AG04450 (cell line): Measurements from ENCODE around the gene TCEAL7. TPM values are rescaled to one million over a fixed set of nuclear protein-coding genes. Genes with fewer than 3 reads are reported as not detected.
"Not testable (repeated sequence)": the region's sequence is repeated elsewhere in the genome, so short reads cannot be mapped to it uniquely, and the experiment has no call there.

Source experiments
- CTCF ChIA-PET: fragments of 300-600, 350-600 bp; formaldehyde crosslinking; extraction: SDS; loops from one replicate; lab custom pipeline; 2022; ENCODE audit warnings: antibody characterized with exemption, inconsistent platforms; lab: Charles Lee
- POLR2A ChIA-PET: fragments of 350-600 bp; formaldehyde crosslinking; extraction: SDS; loops from one replicate; lab custom pipeline; 2021; ENCODE audit warnings: antibody characterized with exemption, inconsistent platforms; lab: Yijun Ruan, JAX
- DNase-seq: peaks from one replicate; pipeline ENCODE4 v3.0.0-alpha.2; 2011; ENCODE audit warnings: low read depth, low spot score
- H3K27ac ChIP-seq: one replicate; pipeline ENCODE4 v1.5.1; 2012; ENCODE audit warnings: low read depth, low read length, control low read depth
- H3K27me3 ChIP-seq: one replicate; pipeline ENCODE4 v1.6.0; 2012; ENCODE audit warnings: low read length; ENCODE audit not compliant: control insufficient read depth, insufficient read depth
- H3K4me3 ChIP-seq: 2 replicates; pipeline ENCODE4 v1.5.1; 2011; ENCODE audit warnings: mild to moderate bottlenecking, low read depth, low read length, control low read depth
- H3K9me3 ChIP-seq: 2 replicates; pipeline ENCODE4 v1.5.1; 2012; ENCODE audit warnings: low read length; ENCODE audit not compliant: control insufficient read depth, insufficient read depth
- polyA plus RNA-seq: library from polyadenylated mRNA; depleted of rRNA; stranded (reverse); fragments of >200 nt; gene quantifications from 2 replicates; pipeline ENCODE4 v1.2.3, GENCODE V29; 2011
- TF ChIP-seq, protein P1 (sequence below): IDR thresholded peaks from 2 replicates; pipeline ENCODE4 v1.5.1; 2011; ENCODE audit warnings: low read depth, low read length, control low read depth, inconsistent platforms

The TCEAL7 gene
- polyA plus RNA-seq, 1 experiment, result 49.5 TPM

DNA sequence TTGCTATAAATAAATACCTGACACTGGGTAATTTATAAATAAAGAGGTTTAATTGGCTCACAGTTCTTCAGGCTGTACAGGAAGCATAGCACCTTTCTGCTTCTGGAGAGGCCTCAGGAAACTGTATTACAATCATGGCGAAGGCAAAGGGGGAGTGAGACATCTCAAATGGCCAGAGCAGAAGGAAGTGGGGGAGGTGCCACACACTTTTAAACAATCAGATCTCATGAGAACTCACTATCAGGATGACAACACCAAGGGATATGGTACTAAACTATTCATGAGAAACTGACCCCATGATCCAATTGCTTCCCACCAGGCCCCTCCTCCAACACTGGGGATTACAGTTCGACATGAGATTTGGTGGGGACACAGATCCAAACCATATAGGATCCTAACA is 14.6 kb downstream of the TCEAL7 start:
- ChIA-PET CTCF (no interaction called here), POLR2A (no interaction called here)
- H3K27me3 ChIP-seq, result no peaks in the 10 kb centered on the region
- TF ChIP-seq, protein P1, sequence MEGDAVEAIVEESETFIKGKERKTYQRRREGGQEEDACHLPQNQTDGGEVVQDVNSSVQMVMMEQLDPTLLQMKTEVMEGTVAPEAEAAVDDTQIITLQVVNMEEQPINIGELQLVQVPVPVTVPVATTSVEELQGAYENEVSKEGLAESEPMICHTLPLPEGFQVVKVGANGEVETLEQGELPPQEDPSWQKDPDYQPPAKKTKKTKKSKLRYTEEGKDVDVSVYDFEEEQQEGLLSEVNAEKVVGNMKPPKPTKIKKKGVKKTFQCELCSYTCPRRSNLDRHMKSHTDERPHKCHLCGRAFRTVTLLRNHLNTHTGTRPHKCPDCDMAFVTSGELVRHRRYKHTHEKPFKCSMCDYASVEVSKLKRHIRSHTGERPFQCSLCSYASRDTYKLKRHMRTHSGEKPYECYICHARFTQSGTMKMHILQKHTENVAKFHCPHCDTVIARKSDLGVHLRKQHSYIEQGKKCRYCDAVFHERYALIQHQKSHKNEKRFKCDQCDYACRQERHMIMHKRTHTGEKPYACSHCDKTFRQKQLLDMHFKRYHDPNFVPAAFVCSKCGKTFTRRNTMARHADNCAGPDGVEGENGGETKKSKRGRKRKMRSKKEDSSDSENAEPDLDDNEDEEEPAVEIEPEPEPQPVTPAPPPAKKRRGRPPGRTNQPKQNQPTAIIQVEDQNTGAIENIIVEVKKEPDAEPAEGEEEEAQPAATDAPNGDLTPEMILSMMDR, result no peak
- no peak overlapping the region for H3K4me3 ChIP-seq
- no peaks in the 10 kb centered on the region for H3K9me3 ChIP-seq
- no peak overlapping the region for H3K27ac ChIP-seq
- DNase-seq, result no peak

DNA sequence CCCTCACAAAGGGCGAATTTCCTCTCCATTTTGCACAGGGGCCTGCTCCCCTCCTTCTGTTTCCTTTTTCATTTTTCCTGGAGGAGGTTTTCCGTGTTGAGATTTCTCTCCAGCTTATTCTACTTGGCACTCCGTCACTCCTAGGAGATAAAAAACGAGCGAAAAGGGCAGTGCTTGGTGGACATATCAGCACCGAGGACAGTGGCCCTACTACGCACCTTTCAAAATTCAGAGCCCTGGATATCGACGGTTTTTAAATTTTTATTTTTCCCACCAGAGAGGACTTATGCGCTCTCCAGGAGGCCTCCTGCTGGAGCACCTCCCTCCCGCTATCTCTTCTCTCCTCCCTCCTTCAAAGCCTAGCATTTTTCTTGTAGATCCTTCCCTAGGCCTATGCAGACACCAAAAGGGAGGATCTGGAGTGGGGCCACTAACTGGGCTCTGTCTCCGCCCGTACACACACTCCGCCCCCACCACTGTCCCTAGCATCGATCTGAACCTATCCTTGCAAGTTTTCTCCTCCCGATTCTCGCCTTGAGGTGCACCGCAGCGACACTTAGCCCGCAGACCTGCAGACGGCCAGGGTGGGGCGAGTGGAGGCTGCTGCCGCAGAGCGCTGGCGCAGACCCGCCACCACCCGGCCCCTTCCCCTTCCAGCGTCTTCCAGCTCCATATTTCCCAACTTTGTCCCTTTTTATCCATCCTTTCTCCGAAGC is 17.8 kb downstream of the TCEAL7 start:
- H3K27ac ChIP-seq, result no peak overlapping the region
- CTCF ChIA-PET, result no interaction called here
- no peak for DNase-seq
- no peak overlapping the region for H3K4me3 ChIP-seq
- TF ChIP-seq, protein P1, result no peak
- no peaks in the 10 kb centered on the region for H3K27me3 ChIP-seq
- POLR2A ChIA-PET, result no interaction called here
- no peaks in the 10 kb centered on the region for H3K9me3 ChIP-seq

DNA sequence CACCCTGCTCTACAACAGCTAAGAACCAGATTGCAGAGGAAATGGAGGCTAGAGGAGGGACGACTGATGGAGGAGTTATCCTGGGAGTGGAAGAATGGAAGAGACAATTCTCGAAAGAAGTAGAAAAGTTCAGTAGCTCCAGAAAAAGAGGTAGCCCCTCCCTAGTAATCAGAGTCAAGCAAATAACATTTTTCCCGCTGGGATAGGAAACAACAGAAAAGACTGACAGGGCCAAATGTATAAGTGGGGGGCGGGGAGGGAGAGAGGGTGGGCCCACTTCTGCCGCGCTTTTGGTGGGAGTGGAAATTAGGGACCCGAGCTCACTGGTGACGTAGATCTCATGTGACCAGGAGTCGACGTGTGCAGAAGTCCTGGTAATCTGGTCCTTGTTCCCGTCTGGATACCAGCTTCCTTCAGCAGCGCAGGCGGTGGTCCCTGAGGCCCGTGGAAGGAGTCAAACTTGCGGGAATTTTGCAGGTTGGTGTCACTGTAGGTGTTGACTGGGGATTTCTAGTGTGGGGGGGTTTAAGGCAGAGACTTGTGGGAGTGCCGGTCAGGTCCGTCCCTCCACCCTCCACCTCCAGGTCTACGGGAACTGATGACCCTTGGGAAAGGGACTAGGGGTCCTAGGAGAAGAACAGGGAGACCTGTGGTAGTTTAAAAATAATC is 26.2 kb downstream of the TCEAL7 start, which contains the start of gene TCEAL9:
TSS of gene TCEAL9 (plus strand) at position 377 of the 669 bp plus-strand sequence. CDS start 1,179 bp downstream, outside the sequence.
- H3K27ac ChIP-seq, result peak within 1 kb of the TSS; percentile 81
- no peaks in the 10 kb centered on the region for H3K9me3 ChIP-seq
- ChIA-PET CTCF (interaction anchor here (0.6 to 1.9 kb wide), 4 partner anchors 10 to 109 kb away, joined by 3 to 13 read pairs (median 6); no protein-coding TSS in a partner anchor), POLR2A (interaction anchor here (0.6 to 1.1 kb wide), 8 partner anchors 11 to 164 kb away, joined by 3 to 7 read pairs (median 4); partner anchors contain the start of gene BEX3)
- peak; percentile 51 for DNase-seq
- TF ChIP-seq, protein P1, result no peak
- H3K4me3 ChIP-seq, result peak within 1 kb of the TSS; percentile 79
- H3K27me3 ChIP-seq, result no peaks in the 10 kb centered on the region

DNA sequence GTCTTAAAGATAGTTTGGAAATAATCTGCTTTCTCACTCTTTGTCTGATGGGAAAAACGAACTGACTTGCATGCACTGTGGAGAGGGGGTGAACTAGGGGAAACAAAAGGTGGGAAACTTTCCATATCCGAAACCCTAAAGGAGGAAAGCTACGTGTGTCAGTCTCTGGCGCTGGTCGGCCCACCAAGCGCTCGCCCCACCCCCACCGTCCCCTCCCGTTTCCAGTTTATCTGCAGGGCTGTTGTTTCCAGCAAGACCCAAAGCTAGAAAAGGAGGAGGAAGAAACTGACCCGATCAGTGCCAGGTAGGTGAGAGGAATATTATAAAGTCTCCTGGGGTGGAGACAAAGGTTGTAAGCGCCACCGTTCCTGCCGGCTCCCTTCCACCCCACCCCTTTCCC is 26.8 kb downstream of the TCEAL7 start:
- ChIA-PET CTCF (interaction anchor here (1.5 to 1.9 kb wide), 2 partner anchors 13 to 108 kb away, joined by 7 to 13 read pairs; no protein-coding TSS in a partner anchor), POLR2A (interaction anchor here (0.9 kb wide), 2 partner anchors 37 to 48 kb away, joined by 3 to 5 read pairs; no protein-coding TSS in a partner anchor)
- H3K4me3 ChIP-seq, result peak overlapping the region; percentile 79
- H3K27me3 ChIP-seq, result no peaks in the 10 kb centered on the region
- no peaks in the 10 kb centered on the region for H3K9me3 ChIP-seq
- TF ChIP-seq, protein P1, result no peak
- peak overlapping the region; percentile 81 for H3K27ac ChIP-seq
- DNase-seq, result no peak

DNA sequence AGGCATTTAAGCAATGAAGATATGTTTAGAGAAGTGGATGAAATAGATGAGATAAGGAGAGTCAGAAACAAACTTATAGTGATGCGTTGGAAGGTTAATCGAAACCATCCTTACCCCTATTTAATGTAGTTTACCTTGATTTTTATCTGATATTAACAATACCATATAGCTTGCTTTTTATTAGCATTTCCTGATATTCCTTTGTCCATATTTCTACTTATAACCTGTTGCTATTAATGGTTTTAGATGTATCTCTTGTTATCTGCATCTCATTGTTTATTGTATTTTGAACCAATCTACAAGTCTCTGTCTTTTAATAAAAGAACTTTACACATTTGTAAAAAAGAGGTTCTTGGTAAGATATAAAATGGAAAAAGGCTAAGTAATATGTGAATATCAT is 27.8 kb downstream of the TCEAL7 start:
- Histone ChIP-seq H3K27ac (no peak overlapping the region), H3K4me3 (peak overlapping the region; percentile 79), H3K9me3 (no peaks in the 10 kb centered on the region), H3K27me3 (no peaks in the 10 kb centered on the region)
- DNase-seq, result no peak
- POLR2A ChIA-PET, result no interaction called here
- CTCF ChIA-PET, result interaction anchor here (1.0 to 1.2 kb wide), 2 partner anchors 14 to 132 kb away, joined by 3 read pairs; no protein-coding TSS in a partner anchor
- TF ChIP-seq, protein P1, result no peak

DNA sequence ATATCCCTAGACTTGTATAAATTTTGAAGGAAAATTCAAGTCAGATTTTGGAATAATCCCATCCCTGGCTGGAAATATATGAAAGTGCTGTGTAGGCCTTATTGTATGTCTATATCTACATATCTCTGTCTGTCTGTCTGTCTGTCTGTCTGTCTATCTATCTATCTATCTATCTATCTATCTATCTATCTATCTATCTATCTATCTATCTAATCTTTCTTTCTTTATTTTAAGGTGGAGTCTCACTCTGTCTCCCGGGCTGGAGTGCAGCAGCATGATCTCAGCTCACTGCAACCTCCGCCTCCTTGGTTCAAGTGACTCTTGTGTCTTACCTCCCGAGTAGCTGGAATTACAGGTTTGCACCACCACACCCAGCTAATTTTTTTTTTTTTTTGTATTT is 29.6 kb downstream of the TCEAL7 start:
- H3K27ac ChIP-seq, CTCF ChIA-PET, DNase-seq, H3K9me3 ChIP-seq, H3K27me3 ChIP-seq, H3K4me3 ChIP-seq: not testable (repeated sequence)
- POLR2A ChIA-PET, result interaction anchor here (0.7 to 1.2 kb wide), 2 partner anchors 15 to 152 kb away, joined by 4 to 9 read pairs; no protein-coding TSS in a partner anchor
